Hematopoietic multipotent progenitor cell (in vitro differentiated cells): Measurements from ENCODE around the gene PCDH1. TPM values are rescaled to one million over a fixed set of nuclear protein-coding genes. Genes with fewer than 3 reads are reported as not detected.

Experiments
- DNase-seq, 3 donors: peaks; one replicate each; pipeline ENCODE4 v3.0.0-alpha.2; 2011 to 2015; ENCODE audit warnings: low read depth in 2 of 3, low spot score in 2 of 3
- total RNA-seq: library from RNA; depleted of rRNA; stranded (reverse); fragments of >200 nt; gene quantifications from one replicate; pipeline ENCODE4 v1.2.3, GENCODE V29; 2012

Gene PCDH1
- total RNA-seq, 1 donor: 0.27 TPM

GRCh38 chr5:141875022-141875740, 3.0 kb downstream of the PCDH1 start:
- no peak for DNase-seq

GRCh38 chr5:141874262-141874964, 3.8 kb downstream of the PCDH1 start:
- no peak for DNase-seq

DNA sequence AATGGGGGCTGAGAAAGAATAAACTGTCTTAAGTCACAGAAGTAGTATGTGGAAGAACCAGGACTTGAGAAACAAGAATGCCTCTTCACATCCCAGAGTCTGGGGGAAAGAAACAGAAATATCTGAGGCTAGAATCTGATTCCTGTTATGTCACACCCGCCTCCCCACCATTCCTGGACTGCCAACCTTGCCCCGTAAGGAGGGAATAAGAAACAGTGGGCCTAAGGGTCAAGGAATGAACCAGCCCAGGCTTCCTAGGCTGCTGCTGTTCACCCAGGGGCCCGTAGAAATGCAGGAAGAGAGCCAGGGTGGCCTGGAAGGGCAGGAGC, 4.3 kb downstream of the PCDH1 start:
- no peak for DNase-seq

DNA sequence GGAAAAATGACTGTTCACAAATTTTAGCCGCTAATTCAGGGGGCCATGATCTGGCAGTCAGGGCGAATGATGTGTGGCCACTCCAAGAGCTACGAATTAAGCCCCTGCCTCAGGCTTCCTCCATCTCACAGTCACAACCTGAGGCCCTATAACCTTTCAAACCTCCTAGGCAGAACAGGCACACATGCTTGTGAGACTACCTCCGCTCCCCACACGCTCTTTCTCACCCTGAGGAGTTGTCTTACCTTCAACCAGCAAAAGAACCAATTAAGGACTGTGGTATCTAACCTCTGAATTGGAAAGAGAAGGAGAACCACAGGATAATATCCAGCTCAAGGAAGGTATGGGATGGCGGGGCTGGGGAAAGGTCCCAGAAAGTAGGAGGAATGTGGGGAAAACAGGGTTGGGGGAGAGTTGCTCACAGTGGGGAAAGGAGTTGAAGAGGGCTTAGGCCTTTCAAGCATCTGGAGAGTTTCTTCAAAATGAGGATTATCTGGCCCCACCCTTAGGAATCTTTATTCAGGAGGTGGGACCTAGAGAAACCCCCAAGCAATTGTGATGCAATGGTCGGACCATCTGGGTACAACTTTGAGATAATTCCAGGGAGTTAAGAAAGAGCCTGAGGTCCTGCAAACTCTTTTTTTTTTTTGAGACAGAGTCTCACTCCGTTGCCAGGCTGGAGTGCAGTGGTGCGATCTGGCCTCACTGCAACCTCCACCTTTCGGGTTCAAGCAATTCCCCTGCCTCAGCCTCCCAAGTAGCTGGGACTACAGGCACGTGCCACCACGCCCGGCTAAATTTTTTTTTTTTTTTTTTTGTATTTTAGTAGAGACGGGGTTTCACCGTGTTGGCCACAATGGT, 5.5 kb downstream of the PCDH1 start:
- no peak for DNase-seq

DNA sequence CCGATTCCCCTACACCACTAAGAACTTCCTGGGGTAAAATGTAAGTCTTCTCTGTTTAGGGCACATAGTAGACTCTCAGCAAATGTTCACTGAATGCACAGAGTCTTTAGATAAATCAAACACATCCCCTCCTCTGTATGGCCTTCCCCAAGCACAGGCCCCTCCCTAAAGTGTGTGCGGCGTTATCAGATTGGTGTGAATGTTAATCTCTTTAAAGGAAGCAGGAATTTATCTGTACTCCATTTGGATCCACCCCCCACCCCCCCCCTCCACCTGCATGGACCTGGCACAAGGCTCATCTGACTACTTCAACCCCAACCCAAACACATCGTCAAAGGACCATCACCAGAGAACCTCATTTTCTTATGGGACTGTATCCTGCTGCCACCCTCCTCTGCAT, 6.3 kb downstream of the PCDH1 start:
- no peak for DNase-seq

DNA sequence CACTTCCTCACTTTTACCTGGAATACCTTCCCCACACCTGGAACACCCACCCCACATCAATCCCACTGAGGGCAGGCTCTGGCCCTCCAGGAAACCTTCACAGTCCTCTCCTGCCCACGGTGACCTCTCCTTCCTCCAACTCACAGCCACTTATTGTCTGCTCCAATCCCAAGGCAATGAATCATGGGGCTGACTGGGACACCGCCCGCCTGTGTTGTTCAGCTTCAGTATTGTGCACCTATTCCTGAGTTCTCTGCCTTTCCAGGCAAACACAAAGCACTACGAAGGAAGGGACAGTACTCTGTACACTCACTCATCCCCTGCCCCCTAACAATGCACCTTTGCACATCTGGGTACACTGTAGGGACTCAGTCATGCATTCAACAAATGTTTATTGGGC, 7.3 kb downstream of the PCDH1 start:
- DNase-seq: no peak

GRCh38 chr5:141870228-141870627, 8.0 kb downstream of the PCDH1 start:
- DNase-seq: no peak

- no peak for DNase-seq
Measured at GRCh38 chr5:141869514-141869913, 8.7 kb downstream of the PCDH1 start.

DNA sequence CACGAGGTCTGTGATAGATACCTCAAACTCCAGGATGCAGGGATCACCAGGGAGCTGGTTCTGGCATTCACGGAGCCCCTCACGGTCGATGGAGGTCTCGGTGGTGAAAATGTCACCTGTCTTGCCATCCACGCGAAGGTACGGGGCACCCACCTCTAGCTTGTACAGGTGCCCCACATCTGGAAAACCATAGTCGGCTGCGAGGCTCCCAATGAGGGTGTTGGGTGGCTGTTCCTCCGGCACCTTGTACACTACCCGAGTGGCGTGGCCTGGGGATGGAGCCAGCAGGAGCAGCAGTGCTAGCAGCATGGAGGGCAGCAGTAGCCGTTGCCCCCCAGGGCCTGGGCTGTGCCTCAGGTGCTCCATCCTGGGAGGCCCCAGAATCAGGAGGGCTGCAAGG, 9.2 kb downstream of the PCDH1 start:
- DNase-seq: no peak

DNA sequence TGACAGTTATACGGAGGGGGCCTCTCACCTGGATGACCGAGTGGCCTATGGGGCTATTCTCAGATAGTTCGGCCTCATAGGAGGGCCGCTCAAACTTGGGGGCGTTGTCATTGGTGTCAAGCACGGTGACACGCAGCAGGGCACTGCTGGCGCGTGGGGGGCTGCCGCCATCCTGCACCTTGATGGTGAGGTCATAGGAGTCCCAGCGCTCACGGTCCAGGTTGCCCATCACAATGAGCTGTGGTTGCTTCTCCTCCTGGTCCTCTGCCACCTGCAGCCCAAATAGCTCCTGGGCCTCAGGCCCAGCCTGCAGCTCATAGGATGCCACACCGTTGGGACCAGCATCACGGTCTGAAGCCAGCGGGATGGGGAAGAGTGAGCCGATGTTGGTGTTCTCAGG, 9.7 kb downstream of the PCDH1 start:
- no peak for DNase-seq

DNA sequence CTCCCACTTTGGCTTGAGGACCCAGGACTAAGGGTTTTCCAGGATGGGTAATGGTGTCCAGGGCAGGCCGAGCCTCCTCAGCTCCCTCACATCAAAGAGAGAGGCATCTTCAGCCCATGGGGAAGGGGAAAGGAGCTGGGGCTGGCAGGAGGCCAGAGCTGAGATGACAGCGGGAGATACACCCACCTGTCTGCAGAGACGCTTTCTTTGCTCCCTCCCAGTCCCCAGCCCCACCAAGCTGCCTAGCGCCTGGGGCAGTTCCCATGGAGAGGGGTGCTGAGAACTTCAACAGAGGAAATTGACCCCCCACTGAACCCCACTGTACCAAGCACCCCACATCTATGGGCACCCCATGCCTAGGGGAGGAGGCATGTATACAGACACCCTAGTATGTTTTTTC, 10.6 kb downstream of the PCDH1 start:
- no peak for DNase-seq

GRCh38 chr5:141867139-141867538, 11.1 kb downstream of the PCDH1 start:
- no peak for DNase-seq

GRCh38 chr5:141866096-141866495, 12.1 kb downstream of the PCDH1 start:
- no peak for DNase-seq

DNA sequence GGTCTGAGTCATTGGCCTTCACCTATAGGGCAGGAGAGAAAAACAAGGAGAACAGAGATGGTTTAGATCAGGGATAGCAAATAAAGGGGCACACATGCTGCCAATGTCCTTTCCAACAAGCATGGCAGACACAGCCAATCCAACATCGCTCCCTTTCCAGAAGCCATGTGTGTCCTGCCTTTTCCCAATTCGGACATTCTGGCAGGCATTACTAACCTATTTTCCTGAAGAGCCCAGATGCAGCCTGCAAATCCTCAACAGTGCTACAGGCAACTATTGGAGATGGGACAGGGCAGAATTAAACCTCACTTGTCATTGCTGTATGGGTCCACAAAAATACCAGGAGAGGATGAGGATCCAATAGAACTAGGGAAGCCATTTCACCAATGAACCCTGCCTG, 12.8 kb downstream of the PCDH1 start:
- DNase-seq: no peak

GRCh38 chr5:141864371-141865370, 13.5 kb downstream of the PCDH1 start:
- no peak for DNase-seq

DNA sequence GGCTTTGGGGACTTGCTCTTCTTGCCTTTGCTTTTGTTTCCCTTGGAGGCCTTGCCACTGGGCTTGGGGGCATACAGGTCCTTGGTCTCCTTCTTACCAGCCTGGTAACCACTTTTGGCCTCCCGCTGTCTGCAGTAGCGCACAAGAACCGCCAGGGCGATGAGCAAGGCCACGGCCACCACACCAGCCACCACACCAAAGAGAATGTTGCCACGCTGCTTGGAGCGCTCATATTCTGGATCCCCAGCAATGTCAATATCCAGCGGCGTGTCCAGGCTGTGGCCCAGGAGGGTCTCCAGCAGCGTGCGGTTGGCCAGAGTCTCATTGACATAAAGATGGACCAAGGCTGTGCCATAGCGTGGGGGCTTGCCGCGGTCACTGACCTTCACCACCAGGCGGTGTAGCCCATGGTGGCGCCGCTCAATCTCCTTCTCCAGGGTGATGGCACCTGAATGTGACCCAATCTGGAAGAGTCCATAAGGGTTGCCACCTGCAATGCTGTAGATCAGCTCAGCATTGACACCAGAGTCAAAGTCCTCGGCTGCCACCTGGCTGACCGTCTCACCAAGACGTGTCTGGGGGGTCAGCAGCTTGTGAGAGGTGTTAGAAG, 14.5 kb downstream of the PCDH1 start:
- DNase-seq: no peak

GRCh38 chr5:141862936-141863543, 15.2 kb downstream of the PCDH1 start:
- no peak for DNase-seq

GRCh38 chr5:141861194-141861593, 17.0 kb downstream of the PCDH1 start:
- no peak for DNase-seq

DNA sequence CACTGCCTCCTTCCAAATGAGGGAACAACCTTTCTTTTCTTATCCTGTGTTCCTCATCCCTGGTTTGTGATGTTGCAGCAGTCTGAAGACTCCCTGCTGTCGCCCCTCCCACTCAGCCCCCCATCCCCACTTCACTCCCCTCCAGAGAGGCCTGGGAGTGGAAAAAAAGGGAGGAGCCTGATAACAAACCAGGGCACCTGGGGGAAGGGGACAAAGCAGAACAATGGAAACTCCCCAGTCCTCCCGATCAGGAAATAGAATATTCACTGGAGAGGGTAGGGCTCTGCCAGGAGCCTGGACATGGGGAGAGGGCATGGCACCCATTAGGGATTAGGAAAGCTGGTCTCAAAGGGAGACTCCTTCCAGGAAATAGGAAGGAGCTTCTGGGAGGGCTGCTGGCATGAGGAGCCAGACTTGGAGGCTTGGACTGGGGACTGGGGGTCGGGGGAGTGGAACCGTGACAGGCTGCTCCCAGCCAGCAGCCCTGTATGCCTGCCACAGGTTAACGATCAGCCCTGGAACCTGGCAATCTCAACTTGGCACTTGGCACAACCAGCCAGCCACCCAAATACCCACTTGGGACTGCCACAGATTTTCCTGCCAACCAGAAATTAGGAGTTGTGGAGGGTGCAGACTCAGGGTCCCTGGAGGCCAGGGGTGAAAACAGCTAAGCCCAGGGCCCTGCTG, 20.0 kb downstream of the PCDH1 start:
- no peak for DNase-seq
